Activated naive CD4-positive, alpha-beta T cell treated with anti-CD3 and anti-CD28 coated beads for 36 hours (primary cell): Measurements from ENCODE around the gene TTN. TPM values are rescaled to one million over a fixed set of nuclear protein-coding genes. Genes with fewer than 3 reads are reported as not detected.
A peak's percentile ranks its signal among the peaks of the same experiment; 100 is the strongest.

ENCODE experiments used
- CTCF ChIA-PET: fragments of 350-600 bp; sonication (Branson Sonifier 250); formaldehyde crosslinking; loops from one replicate; lab custom pipeline; 2021; ENCODE audit warnings: antibody characterized with exemption; lab: Charles Lee
- DNase-seq: peaks from one replicate; pipeline ENCODE4 v3.0.0-alpha.2; 2020
- H3K27ac Mint-ChIP-seq: one replicate; pipeline ENCODE4 v1.8.0; 2021; ENCODE audit warnings: mild to moderate bottlenecking, mixed read lengths
- H3K27me3 Mint-ChIP-seq: one replicate; pipeline ENCODE4 v1.8.0; 2021; ENCODE audit warnings: low read depth, mixed read lengths
- H3K36me3 Mint-ChIP-seq: one replicate; pipeline ENCODE4 v1.8.0; 2021; ENCODE audit warnings: low read depth, mixed read lengths
- H3K4me1 Mint-ChIP-seq: one replicate; pipeline ENCODE4 v1.8.0; 2021; ENCODE audit warnings: low read depth, mixed read lengths
- H3K4me3 Mint-ChIP-seq: one replicate; pipeline ENCODE4 v1.8.0; 2021; ENCODE audit warnings: mild to moderate bottlenecking, moderate library complexity, mixed read lengths
- H3K9me3 Mint-ChIP-seq: one replicate; pipeline ENCODE4 v1.8.0; 2021; ENCODE audit warnings: mixed read lengths
- intact Hi-C: fragments of 100-400 bp; cut with micrococcal nuclease; formaldehyde crosslinking; loops from one replicate; pipeline ENCODE4 v1.15.1; 2023
- total RNA-seq, 2 experiments: library from RNA; stranded (reverse); gene quantifications; one replicate each; pipeline ENCODE4 v1.2.3, GENCODE V29; 2021

Gene TTN
- total RNA-seq, 2 experiments from 2014 or later: 0.91 TPM

DNA sequence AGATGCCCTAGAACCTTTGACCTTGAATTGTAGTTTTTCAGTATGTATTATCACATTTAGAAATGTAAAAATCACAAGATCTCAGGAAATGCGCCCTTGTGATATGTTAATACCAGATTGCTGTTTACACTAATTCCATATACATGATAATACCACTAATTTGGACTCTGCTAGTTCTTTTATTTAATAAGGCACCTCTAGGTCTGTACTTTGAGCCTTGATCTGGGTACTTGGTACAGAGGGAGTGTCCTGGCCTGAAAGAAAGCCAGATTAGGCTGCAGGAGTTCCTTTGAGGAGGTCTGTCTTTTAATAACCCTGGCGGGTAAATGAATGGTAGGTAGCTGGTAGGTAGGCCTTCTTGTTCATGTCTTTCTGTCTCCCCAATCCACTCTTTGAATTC lies 300.7 kb downstream of the TTN start:
- Mint-ChIP-seq H3K27ac (no peak overlapping the region), H3K27me3 (no peaks in the 10 kb centered on the region), H3K4me1 (peaks cover 11% of the 10 kb centered on the region), H3K4me3 (no peak overlapping the region), H3K9me3 (no peaks in the 10 kb centered on the region), H3K36me3 (peaks cover 8% of the 10 kb centered on the region)
- CTCF ChIA-PET: interaction anchor here (0.6 to 1.1 kb wide), 2 partner anchors 17 to 325 kb away, joined by 3 to 4 read pairs; no protein-coding TSS in a partner anchor
- no peak for DNase-seq
- intact Hi-C loops: no loop called here

DNA sequence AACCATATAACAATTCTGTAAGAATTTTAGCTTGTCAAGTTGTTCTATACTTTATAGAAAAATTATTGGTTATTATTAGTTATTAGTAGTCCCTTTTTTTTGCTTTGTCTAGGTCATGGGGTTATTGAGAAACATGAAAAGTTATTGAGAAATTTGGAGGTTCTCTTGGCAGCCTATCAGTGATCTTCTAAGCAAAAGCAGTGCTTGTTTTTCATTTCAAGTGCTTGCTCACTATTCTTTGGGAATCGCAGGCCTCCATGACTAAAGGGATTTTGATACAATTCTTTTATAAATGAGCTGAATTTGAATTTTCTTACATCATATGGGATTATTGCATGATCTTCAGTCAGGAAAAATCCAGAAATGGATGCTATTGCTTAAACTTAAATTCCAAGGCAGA lies 301.1 kb downstream of the TTN start:
- peaks cover 8% of the 10 kb centered on the region for H3K36me3 Mint-ChIP-seq

DNA sequence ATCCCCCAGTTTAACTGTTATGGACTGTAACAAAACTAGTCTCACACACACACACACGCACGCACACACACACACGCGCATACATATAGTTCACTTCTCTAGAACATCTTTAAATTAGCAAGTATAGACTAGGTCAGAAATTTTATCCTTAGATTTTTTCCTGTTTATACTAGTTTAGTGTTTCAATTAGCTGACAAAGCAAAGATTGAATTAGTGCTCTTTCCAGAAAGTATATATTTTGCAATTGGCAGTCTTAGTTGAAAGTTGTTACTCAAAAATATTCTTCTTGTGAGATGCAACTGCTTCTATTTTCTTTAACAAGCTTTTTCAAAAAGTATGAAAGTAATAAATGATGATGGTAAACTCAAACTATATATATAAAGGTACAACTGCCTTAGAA lies 304.5 kb downstream of the TTN start:
- H3K27me3 Mint-ChIP-seq: no peaks in the 10 kb centered on the region
- H3K4me3 Mint-ChIP-seq: no peak overlapping the region
- CTCF ChIA-PET: interaction anchor here (0.6 kb wide), 1 partner anchor 21 kb away, joined by 4 read pairs; no protein-coding TSS in a partner anchor
- intact Hi-C loops: no loop called here
- H3K4me1 Mint-ChIP-seq: peaks cover 8% of the 10 kb centered on the region
- no peaks in the 10 kb centered on the region for H3K9me3 Mint-ChIP-seq
- H3K27ac Mint-ChIP-seq: no peak overlapping the region
- H3K36me3 Mint-ChIP-seq: peaks cover 23% of the 10 kb centered on the region
- DNase-seq: no peak

More for the DNA sequence above, 301.1 kb downstream of the TTN start:
- H3K9me3 Mint-ChIP-seq: no peaks in the 10 kb centered on the region
- CTCF ChIA-PET: interaction anchor here (0.6 to 1.1 kb wide), 2 partner anchors 17 to 324 kb away, joined by 3 to 4 read pairs; no protein-coding TSS in a partner anchor
- intact Hi-C loops: no loop called here
- peaks cover 11% of the 10 kb centered on the region for H3K4me1 Mint-ChIP-seq
- no peaks in the 10 kb centered on the region for H3K27me3 Mint-ChIP-seq
- no peak for DNase-seq
- H3K27ac Mint-ChIP-seq: no peak overlapping the region
- H3K4me3 Mint-ChIP-seq: no peak overlapping the region

DNA sequence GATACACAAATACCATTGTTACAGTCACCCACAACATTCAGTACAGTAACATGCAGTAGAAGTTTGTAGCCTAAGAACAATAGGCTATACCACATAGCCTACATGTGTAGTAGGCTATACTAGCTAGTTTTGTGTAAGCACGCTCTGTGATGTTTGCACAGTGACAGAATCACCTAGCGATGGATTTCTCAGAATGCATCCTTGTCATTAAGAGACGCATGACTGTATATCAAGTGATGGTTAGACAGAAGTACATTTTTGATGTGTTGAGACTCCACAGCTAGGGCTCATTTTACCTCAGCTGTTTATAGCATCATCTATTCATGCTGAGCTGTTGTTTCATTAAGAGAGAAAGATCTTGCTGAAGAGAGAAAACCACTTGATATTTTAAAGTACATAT lies 307.6 kb downstream of the TTN start:
- no peaks in the 10 kb centered on the region for H3K9me3 Mint-ChIP-seq
- no peaks in the 10 kb centered on the region for H3K27me3 Mint-ChIP-seq
- CTCF ChIA-PET: interaction anchor here (1.0 kb wide), 1 partner anchor 50 kb away, joined by 3 read pairs; no protein-coding TSS in a partner anchor
- H3K4me1 Mint-ChIP-seq: no peaks in the 10 kb centered on the region
- no peak for DNase-seq
- intact Hi-C loops: no loop called here
- H3K4me3 Mint-ChIP-seq: no peak overlapping the region
- H3K27ac Mint-ChIP-seq: no peak overlapping the region
- peaks cover 35% of the 10 kb centered on the region for H3K36me3 Mint-ChIP-seq

DNA sequence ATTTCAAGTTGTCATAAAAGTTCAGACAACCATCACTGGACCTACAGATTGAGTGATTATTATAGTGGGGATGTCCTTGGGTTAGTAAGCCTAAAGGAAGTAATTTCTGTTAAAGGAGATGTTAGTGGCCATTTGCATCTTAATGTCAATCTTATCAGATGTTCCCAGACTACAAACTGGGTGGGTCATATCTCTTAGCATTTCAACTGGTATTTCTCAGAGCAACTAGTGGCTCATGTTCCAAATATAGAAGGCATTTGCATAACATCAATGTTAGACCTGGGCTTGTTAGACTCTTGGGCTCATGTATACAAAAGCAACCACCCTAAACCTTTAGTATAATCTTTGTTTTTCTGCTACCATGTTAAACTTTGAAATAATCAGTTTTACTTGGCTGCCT lies 309.1 kb downstream of the TTN start:
- CTCF ChIA-PET: interaction anchor here (0.6 to 1.1 kb wide), 2 partner anchors 17 to 386 kb away, joined by 3 read pairs; partner anchors contain the start of gene RBM45

DNA sequence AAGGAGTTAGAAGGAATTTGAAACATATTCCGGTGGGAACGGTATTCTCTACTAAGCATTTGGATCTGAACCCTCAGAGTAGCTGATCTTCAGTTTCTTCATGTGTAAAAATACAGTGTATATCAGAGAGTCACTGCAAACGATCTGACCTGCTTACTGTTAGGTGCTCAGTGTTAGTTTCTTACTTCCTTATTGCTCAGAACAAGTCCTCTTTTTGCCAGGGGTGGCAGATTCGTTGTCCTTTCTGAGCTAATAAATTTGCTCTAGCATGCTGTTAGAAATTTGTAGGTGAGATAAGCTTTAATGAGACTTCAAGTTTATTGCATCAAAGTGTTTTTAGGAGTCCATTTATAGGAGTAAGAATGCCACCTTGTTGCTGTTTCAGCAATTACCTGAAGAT lies 311.2 kb downstream of the TTN start:
- Mint-ChIP-seq H3K4me3 (no peak overlapping the region), H3K9me3 (no peaks in the 10 kb centered on the region), H3K27ac (no peak overlapping the region), H3K27me3 (no peaks in the 10 kb centered on the region), H3K36me3 (peaks cover 35% of the 10 kb centered on the region), H3K4me1 (no peaks in the 10 kb centered on the region)
- intact Hi-C loops: no loop called here
- CTCF ChIA-PET: interaction anchor here (1.0 to 1.8 kb wide), 2 partner anchors 13 to 90 kb away, joined by 4 to 6 read pairs; no protein-coding TSS in a partner anchor
- no peak for DNase-seq

More for the DNA sequence above, 309.1 kb downstream of the TTN start:
- no peaks in the 10 kb centered on the region for H3K9me3 Mint-ChIP-seq
- H3K27ac Mint-ChIP-seq: no peak overlapping the region
- H3K4me3 Mint-ChIP-seq: no peak overlapping the region
- no peaks in the 10 kb centered on the region for H3K27me3 Mint-ChIP-seq
- peaks cover 39% of the 10 kb centered on the region for H3K36me3 Mint-ChIP-seq
- intact Hi-C loops: no loop called here
- no peak for DNase-seq
- no peaks in the 10 kb centered on the region for H3K4me1 Mint-ChIP-seq

DNA sequence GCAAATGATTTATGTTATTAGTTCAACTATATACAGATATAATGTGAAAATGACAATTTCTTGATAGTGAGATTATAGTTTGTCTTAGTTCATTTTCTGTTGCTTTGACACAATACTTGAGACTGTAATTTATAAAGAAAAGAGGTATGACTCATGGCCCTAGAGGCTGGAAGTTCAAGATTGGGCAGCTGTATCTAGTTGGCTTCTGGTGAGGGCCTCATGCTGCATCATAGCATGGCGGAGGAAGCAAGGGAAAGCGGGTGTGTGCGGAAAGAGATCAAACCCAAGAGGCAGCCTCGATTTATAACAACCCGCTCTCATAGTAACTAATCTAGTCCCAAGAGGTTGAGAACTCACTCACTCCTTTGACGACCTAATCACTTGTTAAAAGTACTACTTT lies 315.6 kb downstream of the TTN start:
- no peak for DNase-seq
- Mint-ChIP-seq H3K27ac (no peak overlapping the region), H3K4me1 (peaks cover 9% of the 10 kb centered on the region), H3K4me3 (no peak overlapping the region), H3K9me3 (no peaks in the 10 kb centered on the region), H3K36me3 (peaks cover 40% of the 10 kb centered on the region), H3K27me3 (no peaks in the 10 kb centered on the region)
- intact Hi-C loops: no loop called here
- CTCF ChIA-PET: no interaction called here

DNA sequence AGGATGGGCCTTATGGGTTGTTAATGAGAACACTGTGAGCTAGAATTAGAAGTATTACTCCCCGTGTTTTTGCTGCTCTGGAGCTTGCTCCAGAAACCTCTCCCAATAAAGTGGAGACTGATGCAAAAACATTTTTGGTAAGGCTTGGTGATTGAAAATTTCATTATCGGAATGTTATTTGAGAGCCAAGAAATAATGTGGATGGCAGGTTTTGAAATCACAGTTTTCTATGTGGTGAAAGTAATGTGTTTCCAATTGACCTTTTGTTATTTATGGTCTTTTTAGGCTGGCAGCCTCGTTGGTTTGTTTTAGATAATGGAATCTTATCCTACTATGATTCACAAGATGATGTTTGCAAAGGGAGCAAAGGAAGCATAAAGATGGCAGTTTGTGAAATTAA lies 321.9 kb downstream of the TTN start:
- DNase-seq: no peak
- Mint-ChIP-seq H3K4me1 (peaks cover 35% of the 10 kb centered on the region), H3K36me3 (peaks cover 23% of the 10 kb centered on the region), H3K27me3 (no peaks in the 10 kb centered on the region), H3K4me3 (no peak overlapping the region), H3K27ac (no peak overlapping the region), H3K9me3 (no peaks in the 10 kb centered on the region)
- intact Hi-C loops: no loop called here
- CTCF ChIA-PET: interaction anchor here (0.7 kb wide), 1 partner anchor 20 kb away, joined by 4 read pairs; no protein-coding TSS in a partner anchor

DNA sequence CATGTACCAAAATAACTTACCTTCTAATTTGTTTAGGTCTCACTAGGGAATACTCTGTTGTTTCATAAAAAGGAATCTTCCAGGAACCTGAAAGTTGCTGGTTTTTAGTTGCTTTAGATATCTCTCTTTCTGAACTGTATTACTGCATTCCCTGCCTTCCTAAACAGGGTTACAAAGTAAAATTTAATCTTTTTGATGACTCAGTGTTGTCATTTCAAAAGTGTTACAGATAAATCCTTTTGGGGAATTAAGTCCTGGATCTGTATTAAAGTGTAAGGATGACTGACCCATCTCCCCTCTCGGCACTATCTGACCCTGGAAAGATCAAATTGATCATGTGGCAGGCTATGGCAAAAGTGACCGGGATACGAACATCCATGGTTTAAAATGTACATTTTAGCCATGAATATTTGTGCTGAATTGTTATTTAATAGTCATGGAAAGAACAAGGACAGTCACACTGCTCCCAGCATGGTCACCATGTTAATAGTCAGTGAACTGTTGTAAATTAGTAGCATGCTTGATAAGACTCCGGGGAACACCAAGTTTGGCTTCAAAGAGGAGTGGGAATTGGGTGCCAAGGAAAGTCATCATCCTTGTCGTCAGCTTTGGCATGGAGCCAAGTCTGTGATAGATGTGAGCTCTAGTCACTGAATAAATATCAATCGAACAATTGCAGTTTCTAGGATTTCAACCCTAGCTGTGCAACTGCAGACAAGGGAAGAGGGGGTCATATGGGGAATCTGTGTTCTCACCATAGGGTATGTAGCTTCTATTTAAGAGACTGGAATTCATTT lies 322.8 kb downstream of the TTN start:
- peaks cover 16% of the 10 kb centered on the region for H3K36me3 Mint-ChIP-seq
- H3K27ac Mint-ChIP-seq: no peak overlapping the region
- CTCF ChIA-PET: interaction anchor here (0.7 kb wide), 1 partner anchor 21 kb away, joined by 4 read pairs; no protein-coding TSS in a partner anchor
- no peak for DNase-seq
- no peak overlapping the region for H3K4me3 Mint-ChIP-seq
- H3K4me1 Mint-ChIP-seq: peaks cover 39% of the 10 kb centered on the region
- no peaks in the 10 kb centered on the region for H3K9me3 Mint-ChIP-seq
- intact Hi-C loops: no loop called here
- no peaks in the 10 kb centered on the region for H3K27me3 Mint-ChIP-seq

DNA sequence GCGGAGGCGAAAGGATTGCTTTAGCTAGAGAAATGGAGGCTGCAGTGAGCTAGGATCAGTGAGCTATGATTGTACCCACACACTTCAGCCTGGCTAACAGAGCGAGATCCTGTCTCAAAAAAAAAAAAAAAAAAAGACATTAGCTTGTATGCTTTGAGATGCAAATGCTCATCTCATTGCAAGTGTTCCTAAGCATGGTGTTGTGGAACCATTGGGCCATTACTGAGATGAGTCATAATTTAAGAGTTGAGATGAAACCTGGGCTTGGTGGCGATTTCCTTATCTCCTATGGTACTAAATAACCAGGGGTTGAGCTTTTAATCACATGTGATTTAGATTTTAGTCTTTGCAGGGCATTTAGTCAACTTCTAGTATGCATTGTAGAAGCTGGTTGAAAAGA lies 324.8 kb downstream of the TTN start:
- Mint-ChIP-seq H3K27me3 (no peaks in the 10 kb centered on the region), H3K27ac (no peak overlapping the region), H3K9me3 (no peaks in the 10 kb centered on the region), H3K4me3 (peak overlapping the region; percentile 44), H3K36me3 (peaks cover 14% of the 10 kb centered on the region), H3K4me1 (peaks cover 39% of the 10 kb centered on the region)
- CTCF ChIA-PET: interaction anchor here (0.5 to 1.9 kb wide), 7 partner anchors 13 to 1318 kb away, joined by 3 to 7 read pairs (median 4); partner anchors contain the start of genes PJVK, PRKRA and RBM45
- DNase-seq: peak; percentile 13
- intact Hi-C loops: no loop called here

DNA sequence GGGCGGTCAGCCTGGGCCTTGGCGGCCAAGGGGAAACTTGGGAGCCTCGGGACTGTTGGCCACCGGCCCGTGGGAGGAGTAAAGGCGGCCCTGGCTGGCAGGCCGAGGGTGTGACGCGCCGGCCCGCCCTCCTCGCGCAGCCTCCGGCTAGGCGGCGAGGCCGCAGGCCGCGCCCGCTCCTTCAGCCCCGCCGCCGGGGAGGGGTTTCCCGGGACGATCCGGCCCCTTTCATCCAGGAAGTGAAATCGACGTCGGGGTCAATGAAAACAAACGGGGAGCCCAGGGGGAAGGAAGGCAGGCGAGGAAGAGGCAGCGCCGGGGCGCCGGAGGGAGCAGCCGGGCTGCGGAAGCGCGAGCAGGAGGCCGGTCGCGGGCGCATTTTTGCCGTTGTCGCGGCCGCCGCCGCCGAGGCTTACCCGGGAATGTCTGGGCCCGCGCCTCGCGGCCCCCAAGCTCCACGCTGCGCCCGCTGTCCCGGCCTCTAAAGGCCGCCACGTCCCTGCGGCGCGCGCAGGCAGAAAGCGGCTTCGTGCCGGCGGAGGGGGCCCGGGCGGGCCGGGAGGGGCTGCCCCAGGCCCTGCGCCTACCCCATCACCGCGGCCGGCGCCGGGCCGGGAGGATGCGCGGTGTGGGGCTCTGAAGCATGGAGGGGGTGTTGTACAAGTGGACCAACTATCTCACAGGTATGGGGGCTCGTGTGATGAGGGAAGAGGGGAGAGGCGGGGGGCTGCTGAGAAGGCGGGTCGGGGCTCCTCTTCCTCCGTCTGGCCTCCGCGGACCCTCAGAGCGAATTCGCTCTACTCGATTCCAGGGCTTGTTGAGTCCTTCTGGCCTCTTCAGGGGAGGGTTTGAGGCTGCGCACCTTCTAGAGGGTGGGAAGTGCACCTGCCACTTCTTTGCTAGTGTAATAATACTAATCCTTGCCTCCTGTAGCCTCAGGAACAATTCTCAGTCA lies 326.7 kb downstream of the TTN start, which contains the start of gene PLEKHA3:
PLEKHA3 (plus strand) TSS at position 231 of the 955 bp plus-strand sequence; CDS start at position 644, 413 bp downstream.
- intact Hi-C loops: loop anchor here (1.0 kb wide), 1 partner anchor 286 kb away; the partner anchor contains the start of gene OSBPL6
- peak within 1 kb of the TSS; percentile 95 for H3K27ac Mint-ChIP-seq
- H3K4me3 Mint-ChIP-seq: peak within 1 kb of the TSS; percentile 96
- DNase-seq: peak; percentile 80
- H3K9me3 Mint-ChIP-seq: no peaks in the 10 kb centered on the region
- H3K27me3 Mint-ChIP-seq: no peaks in the 10 kb centered on the region
- peaks cover 46% of the 10 kb centered on the region for H3K4me1 Mint-ChIP-seq
- CTCF ChIA-PET: interaction anchor here (0.8 to 1.9 kb wide), 3 partner anchors 12 to 42 kb away, joined by 3 to 7 read pairs (median 3); no protein-coding TSS in a partner anchor
- H3K36me3 Mint-ChIP-seq: peaks cover 6% of the 10 kb centered on the region
